ENCODE results near the gene MARCHF11. TPM values are rescaled to one million over a fixed set of nuclear protein-coding genes. Genes with fewer than 3 reads are reported as not detected.

MARCHF11 gene
- total and polyA plus RNA-seq, 2 experiments from 2014 or later: 0.17 to 1.5 TPM

DNA sequence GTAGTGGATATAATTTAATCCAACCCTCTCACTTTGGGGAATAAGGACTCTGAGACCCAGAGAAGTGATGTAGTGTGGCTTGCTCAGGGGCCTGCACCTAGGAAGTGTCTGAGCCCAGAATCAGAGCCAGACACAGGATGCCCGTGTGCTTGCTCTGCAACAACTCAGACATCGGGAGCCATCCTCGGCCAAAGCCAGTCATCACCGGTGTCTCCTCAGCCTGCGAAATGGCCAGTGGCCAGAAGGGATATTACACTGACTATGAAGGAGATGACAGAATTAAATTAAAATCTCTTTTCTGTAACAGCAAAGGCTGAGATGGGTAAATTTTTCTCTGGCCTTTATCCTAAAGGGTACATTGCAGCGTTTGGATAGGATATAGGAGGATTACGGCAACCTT is 102.9 kb downstream of the MARCHF11 start:
- peaks cover 4% of the 10 kb centered on the region; the same call in 2 of the 3 replicates for H3K9me3 Mint-ChIP-seq
- peak; percentile 58 for ATAC-seq

More for the DNA sequence above, 102.9 kb downstream of the MARCHF11 start:
- Mint-ChIP-seq H3K4me3 (no peak overlapping the region), H3K4me1 (peaks cover 9% of the 10 kb centered on the region), H3K27ac (no peak overlapping the region), H3K36me3 (ENCODE audit: low read depth) (no peaks in the 10 kb centered on the region; the same call in 2 of the 3 replicates), H3K27me3 (ENCODE audit: insufficient read depth, low read depth, poor library complexity) (peaks cover 6% of the 10 kb centered on the region)
- H3K4me2 ChIP-seq: no peak overlapping the region
- H3K79me2 ChIP-seq (replicated peaks; ENCODE audit: insufficient read depth): no peaks in the 10 kb centered on the region
- no peak overlapping the region for H3K4me3 ChIP-seq
- H3F3A ChIP-seq (replicated peaks; ENCODE audit: low read depth): no peaks in the 10 kb centered on the region
- H3K4me1 ChIP-seq (ENCODE audit: insufficient read depth): no peaks in the 10 kb centered on the region
- no peaks in the 10 kb centered on the region for H4K20me1 ChIP-seq (replicated peaks; ENCODE audit: insufficient read depth)
- H3K27me3 ChIP-seq (ENCODE audit: insufficient read depth): no peaks in the 10 kb centered on the region
- H3K9me2 ChIP-seq (ENCODE audit: insufficient read depth): no peaks in the 10 kb centered on the region; the same call in 1 of the 2 replicates
- H3K27ac ChIP-seq (ENCODE audit: low read depth): no peak overlapping the region
- H3K36me3 ChIP-seq (ENCODE audit: insufficient read depth): no peaks in the 10 kb centered on the region
- H2AFZ ChIP-seq: no peak overlapping the region
- TF ChIP-seq, protein P1, sequence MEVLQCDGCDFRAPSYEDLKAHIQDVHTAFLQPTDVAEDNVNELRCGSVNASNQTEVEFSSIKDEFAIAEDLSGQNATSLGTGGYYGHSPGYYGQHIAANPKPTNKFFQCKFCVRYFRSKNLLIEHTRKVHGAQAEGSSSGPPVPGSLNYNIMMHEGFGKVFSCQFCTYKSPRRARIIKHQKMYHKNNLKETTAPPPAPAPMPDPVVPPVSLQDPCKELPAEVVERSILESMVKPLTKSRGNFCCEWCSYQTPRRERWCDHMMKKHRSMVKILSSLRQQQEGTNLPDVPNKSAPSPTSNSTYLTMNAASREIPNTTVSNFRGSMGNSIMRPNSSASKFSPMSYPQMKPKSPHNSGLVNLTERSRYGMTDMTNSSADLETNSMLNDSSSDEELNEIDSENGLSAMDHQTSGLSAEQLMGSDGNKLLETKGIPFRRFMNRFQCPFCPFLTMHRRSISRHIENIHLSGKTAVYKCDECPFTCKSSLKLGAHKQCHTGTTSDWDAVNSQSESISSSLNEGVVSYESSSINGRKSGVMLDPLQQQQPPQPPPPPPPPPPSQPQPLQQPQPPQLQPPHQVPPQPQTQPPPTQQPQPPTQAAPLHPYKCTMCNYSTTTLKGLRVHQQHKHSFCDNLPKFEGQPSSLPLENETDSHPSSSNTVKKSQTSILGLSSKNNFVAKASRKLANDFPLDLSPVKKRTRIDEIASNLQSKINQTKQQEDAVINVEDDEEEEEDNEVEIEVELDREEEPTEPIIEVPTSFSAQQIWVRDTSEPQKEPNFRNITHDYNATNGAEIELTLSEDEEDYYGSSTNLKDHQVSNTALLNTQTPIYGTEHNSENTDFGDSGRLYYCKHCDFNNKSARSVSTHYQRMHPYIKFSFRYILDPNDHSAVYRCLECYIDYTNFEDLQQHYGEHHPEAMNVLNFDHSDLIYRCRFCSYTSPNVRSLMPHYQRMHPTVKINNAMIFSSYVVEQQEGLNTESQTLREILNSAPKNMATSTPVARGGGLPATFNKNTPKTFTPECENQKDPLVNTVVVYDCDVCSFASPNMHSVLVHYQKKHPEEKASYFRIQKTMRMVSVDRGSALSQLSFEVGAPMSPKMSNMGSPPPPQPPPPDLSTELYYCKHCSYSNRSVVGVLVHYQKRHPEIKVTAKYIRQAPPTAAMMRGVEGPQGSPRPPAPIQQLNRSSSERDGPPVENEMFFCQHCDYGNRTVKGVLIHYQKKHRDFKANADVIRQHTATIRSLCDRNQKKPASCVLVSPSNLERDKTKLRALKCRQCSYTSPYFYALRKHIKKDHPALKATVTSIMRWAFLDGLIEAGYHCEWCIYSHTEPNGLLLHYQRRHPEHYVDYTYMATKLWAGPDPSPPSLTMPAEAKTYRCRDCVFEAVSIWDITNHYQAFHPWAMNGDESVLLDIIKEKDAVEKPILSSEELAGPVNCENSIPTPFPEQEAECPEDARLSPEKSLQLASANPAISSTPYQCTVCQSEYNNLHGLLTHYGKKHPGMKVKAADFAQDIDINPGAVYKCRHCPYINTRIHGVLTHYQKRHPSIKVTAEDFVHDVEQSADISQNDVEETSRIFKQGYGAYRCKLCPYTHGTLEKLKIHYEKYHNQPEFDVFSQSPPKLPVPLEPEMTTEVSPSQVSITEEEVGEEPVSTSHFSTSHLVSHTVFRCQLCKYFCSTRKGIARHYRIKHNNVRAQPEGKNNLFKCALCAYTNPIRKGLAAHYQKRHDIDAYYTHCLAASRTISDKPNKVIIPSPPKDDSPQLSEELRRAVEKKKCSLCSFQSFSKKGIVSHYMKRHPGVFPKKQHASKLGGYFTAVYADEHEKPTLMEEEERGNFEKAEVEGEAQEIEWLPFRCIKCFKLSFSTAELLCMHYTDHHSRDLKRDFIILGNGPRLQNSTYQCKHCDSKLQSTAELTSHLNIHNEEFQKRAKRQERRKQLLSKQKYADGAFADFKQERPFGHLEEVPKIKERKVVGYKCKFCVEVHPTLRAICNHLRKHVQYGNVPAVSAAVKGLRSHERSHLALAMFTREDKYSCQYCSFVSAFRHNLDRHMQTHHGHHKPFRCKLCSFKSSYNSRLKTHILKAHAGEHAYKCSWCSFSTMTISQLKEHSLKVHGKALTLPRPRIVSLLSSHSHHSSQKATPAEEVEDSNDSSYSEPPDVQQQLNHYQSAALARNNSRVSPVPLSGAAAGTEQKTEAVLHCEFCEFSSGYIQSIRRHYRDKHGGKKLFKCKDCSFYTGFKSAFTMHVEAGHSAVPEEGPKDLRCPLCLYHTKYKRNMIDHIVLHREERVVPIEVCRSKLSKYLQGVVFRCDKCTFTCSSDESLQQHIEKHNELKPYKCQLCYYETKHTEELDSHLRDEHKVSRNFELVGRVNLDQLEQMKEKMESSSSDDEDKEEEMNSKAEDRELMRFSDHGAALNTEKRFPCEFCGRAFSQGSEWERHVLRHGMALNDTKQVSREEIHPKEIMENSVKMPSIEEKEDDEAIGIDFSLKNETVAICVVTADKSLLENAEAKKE (CRISPR knock-in tag; IDR thresholded peaks at IDR 0.05): no peak
- TF ChIP-seq ZNF331 (CRISPR knock-in tag; IDR thresholded peaks at IDR 0.05; ENCODE audit: low read depth) (no peak), STAT1 (IDR thresholded peaks at IDR 0.05; ENCODE audit: unreplicated experiment) (no peak), EZH2 (IDR thresholded peaks at IDR 0.05; ENCODE audit: low read depth, unreplicated experiment) (no peak)
- TF ChIP-seq, protein P2, sequence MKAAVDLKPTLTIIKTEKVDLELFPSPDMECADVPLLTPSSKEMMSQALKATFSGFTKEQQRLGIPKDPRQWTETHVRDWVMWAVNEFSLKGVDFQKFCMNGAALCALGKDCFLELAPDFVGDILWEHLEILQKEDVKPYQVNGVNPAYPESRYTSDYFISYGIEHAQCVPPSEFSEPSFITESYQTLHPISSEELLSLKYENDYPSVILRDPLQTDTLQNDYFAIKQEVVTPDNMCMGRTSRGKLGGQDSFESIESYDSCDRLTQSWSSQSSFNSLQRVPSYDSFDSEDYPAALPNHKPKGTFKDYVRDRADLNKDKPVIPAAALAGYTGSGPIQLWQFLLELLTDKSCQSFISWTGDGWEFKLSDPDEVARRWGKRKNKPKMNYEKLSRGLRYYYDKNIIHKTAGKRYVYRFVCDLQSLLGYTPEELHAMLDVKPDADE (IDR thresholded peaks at IDR 0.05): no peak
- DNase-seq (ENCODE audit: low spot score): peak; percentile 43

All from GM23338 (cell line).